Peyer's patch (tissue), 4 donors: ENCODE measurements around the gene ZC3H18.

Experiments
- CTCF ChIP-seq, 6 experiments: fragments of 450-650 bp in 4 of 6; fragments of 200-600 bp in 2 of 6; sonication (generic) in 1 of 6; IDR thresholded peaks; one replicate each; pipeline ENCODE4 v1.5.1; 2017 to 2019; ENCODE audit warnings: antibody characterized with exemption in 6 of 6, mild to moderate bottlenecking in 3 of 6, moderate library complexity in 1 of 6
- POLR2A ChIP-seq, 2 donors: fragments of 450-650 bp; IDR thresholded peaks; one replicate each; pipeline ENCODE4 v1.5.1; 2017; ENCODE audit warnings: antibody characterized with exemption in 2 of 2, mild to moderate bottlenecking in 2 of 2, moderate library complexity in 2 of 2

- TF ChIP-seq POLR2A (IDR thresholded peaks at IDR 0.05) = no peak
- TF ChIP-seq CTCF (IDR thresholded peaks at IDR 0.05) = no peak
These were observed 604 bp upstream of the ZC3H18 start for GRCh38 chr16:88569614-88569984.
